Subcutaneous abdominal adipose tissue (tissue), 5 donors: ENCODE data around the gene LGALS9B.
"Not testable (repeated sequence)": the region's sequence is repeated elsewhere in the genome, so short reads cannot be mapped to it uniquely, and the experiment has no call there.

ENCODE experiments used
- H3K27ac ChIP-seq: one replicate; pipeline ENCODE4 v1.7.0; 2013; ENCODE audit warnings: low read depth, mild to moderate bottlenecking, inconsistent platforms, low read length, moderate library complexity
- H3K27me3 ChIP-seq, 5 donors: one replicate each; pipeline ENCODE4 v1.7.0; 2013; ENCODE audit warnings: low read length in 5 of 5, inconsistent platforms in 1 of 5; ENCODE audit not compliant: control insufficient read depth in 5 of 5, insufficient read depth in 4 of 5
- H3K36me3 ChIP-seq, 5 donors: one replicate each; pipeline ENCODE4 v1.7.0; 2013; ENCODE audit warnings: low read length in 5 of 5; ENCODE audit not compliant: control insufficient read depth in 5 of 5, insufficient read depth in 5 of 5
- H3K4me1 ChIP-seq, 5 donors: one replicate each; pipeline ENCODE4 v1.7.0; 2013; ENCODE audit warnings: low read length in 5 of 5, mild to moderate bottlenecking in 3 of 5, moderate library complexity in 1 of 5; ENCODE audit not compliant: control insufficient read depth in 5 of 5, insufficient read depth in 5 of 5
- H3K4me3 ChIP-seq, 5 donors: one replicate each; pipeline ENCODE4 v1.7.0; 2013; ENCODE audit warnings: low read length in 5 of 5, low read depth in 1 of 5
- H3K9ac ChIP-seq, 5 donors: one replicate each; pipeline ENCODE4 v1.7.0; 2013; ENCODE audit warnings: low read length in 5 of 5, mild to moderate bottlenecking in 4 of 5, moderate library complexity in 3 of 5
- H3K9me3 ChIP-seq, 5 donors: one replicate each; pipeline ENCODE4 v1.7.0; 2013; ENCODE audit warnings: low read length in 5 of 5; ENCODE audit not compliant: control insufficient read depth in 5 of 5
- donor health status: healthy.
- donor health status: healthy.
- donor health status: healthy.
- donor health status: healthy.
- donor health status: healthy.

The LGALS9B gene

GRCh38 chr17:20447534-20448321 is 19.6 kb downstream of the LGALS9B start:
- not testable (repeated sequence) for H3K27ac ChIP-seq, H3K4me3 ChIP-seq

GRCh38 chr17:20446895-20447294 is 20.4 kb downstream of the LGALS9B start:
- H3K9ac ChIP-seq, H3K27me3 ChIP-seq, H3K4me3 ChIP-seq, H3K36me3 ChIP-seq, H3K27ac ChIP-seq, H3K4me1 ChIP-seq, H3K9me3 ChIP-seq: not testable (repeated sequence)

More at GRCh38 chr17:20447534-20448321, 19.6 kb downstream of the LGALS9B start:
- not testable (repeated sequence) for H3K9ac ChIP-seq, H3K36me3 ChIP-seq, H3K4me1 ChIP-seq, H3K27me3 ChIP-seq, H3K9me3 ChIP-seq

- H3K9me3 ChIP-seq, H3K4me1 ChIP-seq, H3K36me3 ChIP-seq, H3K9ac ChIP-seq, H3K27ac ChIP-seq, H3K4me3 ChIP-seq, H3K27me3 ChIP-seq: not testable (repeated sequence)
Measured at GRCh38 chr17:20444581-20445236, 22.6 kb downstream of the LGALS9B start.

GRCh38 chr17:20444173-20444572 is 23.2 kb downstream of the LGALS9B start:
- not testable (repeated sequence) for H3K4me1 ChIP-seq, H3K36me3 ChIP-seq, H3K27ac ChIP-seq, H3K27me3 ChIP-seq, H3K4me3 ChIP-seq, H3K9me3 ChIP-seq, H3K9ac ChIP-seq

- not testable (repeated sequence) for H3K27me3 ChIP-seq, H3K4me3 ChIP-seq, H3K27ac ChIP-seq, H3K9ac ChIP-seq, H3K36me3 ChIP-seq, H3K4me1 ChIP-seq, H3K9me3 ChIP-seq
Measured at GRCh38 chr17:20443632-20444031, 23.7 kb downstream of the LGALS9B start.

GRCh38 chr17:20440665-20441064 is 26.7 kb downstream of the LGALS9B start:
- H3K9me3 ChIP-seq, H3K4me3 ChIP-seq, H3K27me3 ChIP-seq, H3K4me1 ChIP-seq, H3K36me3 ChIP-seq, H3K27ac ChIP-seq, H3K9ac ChIP-seq: not testable (repeated sequence)

- not testable (repeated sequence) for H3K36me3 ChIP-seq, H3K4me1 ChIP-seq, H3K9ac ChIP-seq, H3K27ac ChIP-seq, H3K4me3 ChIP-seq, H3K9me3 ChIP-seq, H3K27me3 ChIP-seq
Measured at GRCh38 chr17:20435166-20435565, 32.2 kb downstream of the LGALS9B start.

- not testable (repeated sequence) for H3K27ac ChIP-seq, H3K36me3 ChIP-seq, H3K9me3 ChIP-seq, H3K4me3 ChIP-seq, H3K9ac ChIP-seq, H3K4me1 ChIP-seq, H3K27me3 ChIP-seq
Measured at GRCh38 chr17:20433382-20433781, 34.0 kb downstream of the LGALS9B start.

GRCh38 chr17:20427264-20427663 is 40.1 kb downstream of the LGALS9B start:
- H3K27ac ChIP-seq, H3K27me3 ChIP-seq, H3K9ac ChIP-seq, H3K9me3 ChIP-seq, H3K36me3 ChIP-seq, H3K4me3 ChIP-seq, H3K4me1 ChIP-seq: not testable (repeated sequence)

GRCh38 chr17:20422826-20423225 is 44.5 kb downstream of the LGALS9B start:
- H3K4me1 ChIP-seq, H3K27me3 ChIP-seq, H3K9ac ChIP-seq: not testable (repeated sequence)

More at GRCh38 chr17:20422826-20423225, 44.5 kb downstream of the LGALS9B start:
- H3K27ac ChIP-seq, H3K4me3 ChIP-seq, H3K36me3 ChIP-seq, H3K9me3 ChIP-seq: not testable (repeated sequence)
